HG03469 (cell line): ENCODE measurements around the gene TPM1.

Experiments used
- ATAC-seq: cut with Tn5 transposase; IDR thresholded peaks from one replicate; pipeline ENCODE4 v1.9.1; 2021; ENCODE audit warnings: mild to moderate bottlenecking, moderate library complexity, moderate number of reproducible peaks; ENCODE audit not compliant: unreplicated experiment

TPM1 gene

GRCh38 chr15:63052961-63053698 lies 10.6 kb downstream of the TPM1 start:
- no peak for ATAC-seq

GRCh38 chr15:63054281-63054683 lies 11.7 kb downstream of the TPM1 start:
- no peak for ATAC-seq

- no peak for ATAC-seq
These were observed 12.4 kb downstream of the TPM1 start for GRCh38 chr15:63054985-63055384.

GRCh38 chr15:63056829-63057228 lies 14.3 kb downstream of the TPM1 start:
- ATAC-seq = no peak

- no peak for ATAC-seq
These were observed 15.2 kb downstream of the TPM1 start for GRCh38 chr15:63057468-63058345.

- no peak for ATAC-seq
These were observed 16.5 kb downstream of the TPM1 start for GRCh38 chr15:63059075-63059474.

- no peak for ATAC-seq
These were observed 17.1 kb downstream of the TPM1 start for GRCh38 chr15:63059573-63060216.

GRCh38 chr15:63060699-63061098 lies 18.2 kb downstream of the TPM1 start:
- no peak for ATAC-seq

GRCh38 chr15:63061975-63062374 lies 19.4 kb downstream of the TPM1 start:
- ATAC-seq = no peak

GRCh38 chr15:63063164-63063756 lies 20.7 kb downstream of the TPM1 start:
- no peak for ATAC-seq

- ATAC-seq = no peak
These were observed 21.4 kb downstream of the TPM1 start for GRCh38 chr15:63063877-63064409.

GRCh38 chr15:63065262-63066221 lies 23.0 kb downstream of the TPM1 start:
- ATAC-seq = no peak

GRCh38 chr15:63066272-63066671 lies 23.7 kb downstream of the TPM1 start:
- no peak for ATAC-seq

GRCh38 chr15:63067306-63067705 lies 24.8 kb downstream of the TPM1 start:
- ATAC-seq = no peak

GRCh38 chr15:63067976-63068743 lies 25.6 kb downstream of the TPM1 start:
- no peak for ATAC-seq

- no peak for ATAC-seq
These were observed 27.1 kb downstream of the TPM1 start for GRCh38 chr15:63069616-63070090.

GRCh38 chr15:63070681-63071129 lies 28.2 kb downstream of the TPM1 start:
- no peak for ATAC-seq

- no peak for ATAC-seq
These were observed 28.9 kb downstream of the TPM1 start for GRCh38 chr15:63071288-63071909.
